NCI-H146 treated with DMSO at 0.1 percent for 48 hours (cell line): ENCODE results near the gene DLGAP5.

Experiments used
- DNase-seq: peaks from one replicate; lab custom pipeline; 2025; ENCODE audit not compliant: unreplicated experiment; lab: John Stamatoyannopoulos, UW

The DLGAP5 gene

GRCh38 chr14:55129428-55130195, 61.8 kb downstream of the DLGAP5 start:
- DNase-seq = no peak

GRCh38 chr14:55129086-55129427, 62.3 kb downstream of the DLGAP5 start, which contains the start of gene LGALS3:
TSS of gene LGALS3 (plus strand) at chr14:55129252. CDS start at chr14:55137374, 8,122 bp downstream.
- peak; percentile 14 for DNase-seq

GRCh38 chr14:55128386-55129085, 62.8 kb downstream of the DLGAP5 start:
- no peak for DNase-seq

GRCh38 chr14:55127460-55127951, 63.9 kb downstream of the DLGAP5 start:
- no peak for DNase-seq

- no peak for DNase-seq
These were observed 64.4 kb downstream of the DLGAP5 start for GRCh38 chr14:55126932-55127459.

GRCh38 chr14:55126034-55126433, 65.4 kb downstream of the DLGAP5 start:
- DNase-seq = no peak

- DNase-seq = no peak
These were observed 66.0 kb downstream of the DLGAP5 start for GRCh38 chr14:55125403-55125802.

GRCh38 chr14:55124774-55125386, 66.5 kb downstream of the DLGAP5 start:
- no peak for DNase-seq

GRCh38 chr14:55123852-55124639, 67.3 kb downstream of the DLGAP5 start:
- DNase-seq = no peak

GRCh38 chr14:55123101-55123500, 68.3 kb downstream of the DLGAP5 start:
- no peak for DNase-seq

- DNase-seq = no peak
These were observed 68.9 kb downstream of the DLGAP5 start for GRCh38 chr14:55122440-55122986.

GRCh38 chr14:55121628-55122439, 69.6 kb downstream of the DLGAP5 start:
- no peak for DNase-seq

GRCh38 chr14:55120571-55121495, 70.6 kb downstream of the DLGAP5 start:
- DNase-seq = no peak

GRCh38 chr14:55118761-55119160, 72.6 kb downstream of the DLGAP5 start:
- no peak for DNase-seq

- no peak for DNase-seq
These were observed 73.5 kb downstream of the DLGAP5 start for GRCh38 chr14:55117803-55118441.

GRCh38 chr14:55116246-55117030, 74.9 kb downstream of the DLGAP5 start:
- no peak for DNase-seq

- DNase-seq = no peak
These were observed 75.5 kb downstream of the DLGAP5 start for GRCh38 chr14:55115861-55116245.
